CMK (cell line): Measurements from ENCODE around the gene RGL3.
"Not testable (repeated sequence)": the region's sequence is repeated elsewhere in the genome, so short reads cannot be mapped to it uniquely, and the experiment has no call there.

Experiments used
- DNase-seq: peaks from one replicate; pipeline ENCODE4 v3.0.0-alpha.2; 2010; ENCODE audit warnings: low read depth

The RGL3 gene

DNA sequence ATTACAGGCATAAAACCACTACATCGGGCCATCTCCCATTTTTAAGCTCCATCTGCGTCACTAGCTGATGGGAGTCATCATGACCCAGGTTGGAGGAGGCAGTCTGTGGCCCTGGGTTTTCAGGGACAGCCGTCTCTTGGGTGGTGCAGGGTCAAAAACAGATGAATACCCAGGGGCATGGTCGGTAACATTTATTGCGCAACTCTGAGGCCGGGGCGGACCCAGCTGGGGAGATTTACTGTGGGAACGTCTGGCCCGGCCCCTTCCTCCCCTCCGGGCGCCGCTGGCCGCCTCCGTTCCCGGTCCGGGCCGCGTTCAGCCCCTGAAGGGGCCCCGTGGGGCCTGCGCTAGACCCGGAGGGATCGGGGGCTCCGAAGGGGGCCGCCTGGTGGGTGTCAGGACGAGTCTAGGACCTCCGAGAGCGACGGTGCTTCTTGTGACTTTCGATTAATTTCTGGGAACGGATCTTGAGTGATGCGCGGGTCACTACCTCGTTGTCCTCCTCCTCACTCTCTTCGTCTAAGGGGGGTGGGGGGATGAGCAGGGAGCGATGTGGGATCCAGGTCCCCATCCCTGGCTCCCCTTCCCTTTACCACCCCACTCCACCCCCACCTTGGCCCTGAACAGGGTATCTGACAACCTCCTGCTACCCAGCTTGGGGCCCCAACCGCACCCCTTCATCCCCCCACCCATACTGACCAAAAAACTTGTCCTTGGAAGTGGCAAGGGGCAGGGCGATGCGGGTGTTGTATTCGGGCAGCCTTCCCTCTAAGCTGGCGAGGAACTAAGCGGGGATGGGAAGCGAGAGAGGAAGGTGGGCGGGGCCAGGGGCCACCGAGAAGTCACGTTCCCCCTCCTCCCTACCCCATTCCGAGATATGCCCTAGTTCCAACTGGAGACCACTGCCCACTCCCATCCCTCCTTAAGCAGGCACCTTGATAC lies 1.6 kb upstream of the RGL3 start:
- DNase-seq: no peak

DNA sequence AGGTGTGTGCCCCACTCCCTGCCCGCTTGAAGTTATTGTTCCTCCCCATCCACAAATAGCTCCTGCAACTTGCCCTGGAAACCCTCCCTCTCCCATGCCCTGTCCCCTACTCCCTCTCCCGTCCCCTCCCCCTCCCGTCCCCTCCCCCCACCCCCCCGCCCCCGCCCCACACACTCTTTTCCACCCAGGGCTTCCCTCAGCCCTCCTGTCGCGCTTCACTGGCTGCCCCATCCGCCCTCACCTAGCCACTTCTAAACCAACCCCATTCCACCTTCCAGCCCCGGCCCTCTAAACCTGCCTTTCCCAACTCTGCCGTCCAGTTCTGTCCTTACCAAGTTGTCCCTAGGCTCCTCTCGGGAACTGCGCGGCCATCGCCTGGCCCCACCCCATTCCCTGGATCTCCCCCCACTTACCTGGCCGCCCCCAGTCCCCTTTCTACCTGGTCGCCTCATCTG lies 993 bp downstream of the RGL3 start:
- no peak for DNase-seq

DNA sequence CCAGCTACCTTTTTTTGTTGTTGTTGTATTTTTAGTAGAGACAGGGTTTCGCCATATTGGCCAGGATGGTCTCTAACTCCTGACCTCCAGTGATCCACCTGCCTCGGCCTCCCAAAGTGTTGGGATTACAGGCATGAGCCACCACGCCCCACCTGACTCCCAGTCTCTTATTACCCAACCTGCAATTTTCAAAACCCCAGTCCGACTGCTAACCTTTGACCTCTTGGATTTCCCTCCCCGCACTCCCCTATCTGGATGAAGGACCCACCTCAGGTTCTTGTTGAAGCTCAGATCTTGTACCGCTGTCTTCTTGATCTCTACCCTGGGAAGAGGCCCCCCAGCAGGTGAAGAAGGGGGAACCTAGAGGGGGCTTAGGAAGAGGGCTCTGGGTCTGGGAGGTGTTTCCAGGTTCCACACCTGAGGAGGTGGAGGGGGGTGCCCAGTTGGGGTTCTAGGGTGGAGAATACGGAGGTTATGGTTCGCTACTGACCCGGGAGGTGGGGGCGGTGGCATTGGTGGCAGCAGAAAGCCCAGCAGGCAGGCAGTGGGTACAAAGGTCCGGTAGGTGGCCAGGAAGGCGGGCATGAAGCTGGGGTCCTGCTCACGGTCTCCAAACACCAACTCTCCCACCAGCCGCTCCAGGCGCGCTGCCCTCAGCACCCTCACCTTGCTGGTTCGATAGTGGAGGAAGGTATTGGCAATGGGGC lies 2.6 kb downstream of the RGL3 start:
- DNase-seq: no peak

DNA sequence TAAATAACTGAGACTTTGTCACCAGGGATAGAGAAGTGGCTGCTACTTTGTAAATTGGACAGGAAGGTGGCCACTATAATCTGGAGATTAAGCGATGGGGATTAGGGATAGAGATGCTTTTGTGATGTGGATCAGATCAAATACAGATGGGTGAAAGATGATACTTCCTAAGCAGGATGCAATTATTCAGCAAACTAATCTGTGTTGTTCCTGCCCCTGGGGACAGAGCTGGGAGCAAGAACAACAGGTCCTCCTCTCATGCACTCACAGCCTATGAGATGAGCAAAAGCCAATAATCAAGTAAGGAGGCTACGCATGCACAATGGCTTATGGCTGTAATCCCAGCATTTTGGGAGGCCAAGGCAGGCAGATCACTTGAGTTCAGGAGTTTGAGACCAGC lies 4.6 kb downstream of the RGL3 start:
- no peak for DNase-seq

DNA sequence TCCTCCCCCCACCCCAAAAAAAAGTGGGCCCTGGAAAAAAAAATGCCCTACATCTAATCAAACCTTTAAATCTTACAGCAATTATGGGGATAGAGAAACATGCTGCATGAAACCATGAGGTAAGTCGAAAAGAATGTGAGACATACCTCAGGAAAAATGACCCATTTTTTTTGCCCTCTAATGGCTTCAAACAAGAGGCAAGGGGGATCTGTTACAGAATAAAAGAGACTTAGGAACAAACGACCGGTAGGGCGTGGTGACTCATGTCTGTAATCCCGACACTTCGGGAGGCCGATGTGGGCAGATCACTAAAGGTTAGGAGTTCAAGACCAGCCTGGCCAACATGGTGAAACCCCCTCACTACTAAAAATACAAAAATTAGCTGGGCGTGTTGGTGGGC lies 8.4 kb downstream of the RGL3 start:
- no peak for DNase-seq

DNA sequence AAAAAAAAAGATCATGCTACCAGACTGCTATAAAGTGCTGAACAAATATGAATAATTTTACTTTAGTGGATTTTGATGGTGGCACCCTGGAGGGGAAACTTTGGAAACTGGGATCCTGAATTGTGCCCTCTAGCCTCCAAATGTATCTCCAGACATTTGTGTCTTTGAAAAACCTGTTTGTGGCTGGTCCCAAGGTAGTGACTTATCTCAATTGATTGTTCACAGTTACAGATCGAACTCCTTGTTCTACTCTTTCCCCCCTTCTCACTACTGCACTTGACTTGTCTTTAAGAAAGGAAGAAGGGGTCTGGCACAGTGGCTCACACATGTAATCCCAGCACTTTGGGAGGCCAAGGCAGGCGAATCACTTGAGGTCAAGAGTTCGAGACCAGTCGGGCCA lies 10.5 kb downstream of the RGL3 start:
- DNase-seq: no peak

DNA sequence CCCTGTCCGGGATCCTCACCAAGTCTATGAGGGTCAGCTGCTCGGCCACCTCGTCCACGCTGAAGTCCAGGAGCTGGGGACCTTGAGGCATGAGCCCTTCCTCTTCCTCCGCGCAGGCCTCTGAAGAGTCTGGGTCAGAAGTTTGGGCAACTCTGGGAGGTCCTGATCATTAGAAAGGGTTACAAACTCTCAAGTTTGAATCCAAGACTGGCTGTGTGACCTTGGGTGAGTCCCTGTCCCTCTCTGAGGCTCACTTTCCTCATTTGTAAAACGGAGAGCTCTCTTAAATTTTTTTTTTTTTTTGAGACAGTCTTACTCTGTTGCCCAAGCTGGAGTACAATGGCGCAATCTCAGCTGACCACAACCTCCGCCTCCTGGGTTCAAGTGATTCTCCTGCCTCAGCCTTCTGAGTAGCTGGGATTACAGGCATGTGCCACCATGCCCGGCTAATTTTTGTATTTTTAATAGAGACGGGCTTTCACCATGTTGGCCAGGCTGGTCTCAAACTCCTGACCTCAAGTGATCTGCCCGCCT lies 12.3 kb downstream of the RGL3 start:
- DNase-seq: not testable (repeated sequence)

DNA sequence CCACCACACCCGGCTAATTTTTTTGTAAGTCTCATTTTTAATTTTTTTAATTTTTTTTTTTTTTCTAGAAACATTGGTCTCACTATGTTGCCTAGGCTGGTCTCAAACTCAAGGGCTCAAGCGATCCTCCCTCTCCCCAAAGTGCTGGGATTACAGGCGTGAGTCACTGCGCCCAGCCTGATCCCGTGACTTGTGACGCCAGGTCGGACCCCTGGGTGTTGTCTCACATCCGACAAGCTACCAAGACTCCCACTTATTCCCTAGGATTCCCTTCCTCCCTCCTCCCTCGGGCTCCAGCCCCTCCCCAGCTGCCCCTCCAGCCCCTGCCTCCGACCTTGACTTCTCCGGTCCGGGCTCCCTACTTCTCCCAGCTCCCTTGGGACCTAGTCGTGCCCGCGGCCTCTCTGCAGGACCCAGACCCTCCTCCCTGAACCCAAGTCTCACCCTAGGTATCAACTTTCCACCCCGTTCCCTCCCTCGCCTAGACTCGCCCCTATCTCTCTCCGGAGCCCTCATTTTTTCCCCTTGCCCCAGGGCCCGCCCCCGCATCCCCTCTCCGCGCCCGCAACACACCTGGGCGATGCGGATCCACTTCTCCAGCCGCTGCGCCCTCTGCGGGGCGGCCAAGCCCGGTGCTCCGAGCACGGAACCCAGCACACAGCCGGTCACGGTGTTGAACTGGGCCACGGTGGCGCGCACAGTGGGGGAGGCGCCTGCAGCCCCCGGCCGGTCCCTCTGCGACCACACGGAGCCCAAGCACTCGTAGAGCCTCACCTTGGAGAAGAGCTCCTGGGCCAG lies 13.1 kb downstream of the RGL3 start:
- no peak for DNase-seq

DNA sequence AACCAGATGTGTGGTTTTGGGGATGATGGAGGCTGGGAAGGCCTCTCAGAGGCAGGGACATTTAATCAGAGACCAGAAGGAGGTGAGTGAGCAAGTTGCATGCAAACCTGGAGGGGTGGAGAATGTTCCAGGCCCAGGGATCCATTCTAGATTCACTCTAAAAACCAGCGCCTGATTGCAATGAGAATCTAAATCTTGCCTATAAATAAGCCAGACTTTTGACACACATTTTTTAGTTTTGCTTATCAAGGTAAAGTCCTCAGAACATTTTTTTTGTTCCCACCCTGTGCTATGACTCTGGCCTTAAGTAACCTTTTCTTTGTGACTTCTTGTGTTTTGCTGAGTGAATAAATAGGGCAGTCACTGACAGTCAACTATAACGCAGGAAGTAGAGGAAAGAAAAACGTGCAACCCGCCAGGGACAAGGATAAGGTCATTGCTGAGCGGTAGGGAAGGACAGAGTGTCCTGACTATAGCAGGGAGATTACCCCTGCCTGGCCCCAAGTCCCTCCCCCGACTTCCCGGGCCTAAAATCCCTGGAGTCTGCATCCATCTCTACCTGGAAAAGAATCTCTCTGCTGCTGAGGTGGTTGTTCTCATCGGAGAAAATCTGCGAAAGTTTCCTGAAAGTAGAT lies 14.4 kb downstream of the RGL3 start:
- DNase-seq: no peak

DNA sequence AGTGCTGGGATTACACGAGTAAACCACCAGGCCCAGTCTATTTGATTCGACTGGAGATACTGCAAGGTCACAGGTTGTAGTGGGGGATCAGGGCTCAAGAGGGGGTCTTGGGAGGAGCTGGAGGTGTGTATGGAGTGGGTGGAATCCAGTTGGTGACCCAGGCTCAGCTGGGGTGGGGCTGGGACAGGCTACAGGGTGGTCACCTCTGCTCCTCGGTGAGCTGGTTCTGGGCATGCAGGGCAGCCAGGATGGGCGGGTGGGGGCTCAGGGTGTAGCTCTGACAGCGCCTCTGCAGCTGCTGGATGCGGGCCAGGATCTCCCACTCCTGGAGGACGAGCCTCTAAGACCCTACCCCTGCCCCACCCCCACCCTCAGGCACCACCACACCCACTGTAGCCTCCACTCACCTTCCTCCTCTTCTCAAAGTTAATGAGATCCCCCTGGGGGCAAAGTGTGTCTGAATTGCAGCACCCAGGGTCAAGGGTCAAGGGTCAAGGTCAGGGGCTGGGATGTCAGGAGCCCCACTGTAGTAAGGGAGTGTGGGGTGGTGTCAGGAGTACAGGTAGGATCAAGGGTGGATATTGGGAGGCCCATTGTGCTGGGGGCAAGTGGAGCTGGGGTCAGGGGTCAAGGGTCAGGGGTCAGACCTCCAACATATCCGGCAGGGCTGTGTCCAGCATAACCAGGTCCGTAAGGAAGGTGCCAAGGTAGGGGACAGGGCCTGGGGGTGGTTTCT lies 17.1 kb downstream of the RGL3 start:
- DNase-seq: no peak

DNA sequence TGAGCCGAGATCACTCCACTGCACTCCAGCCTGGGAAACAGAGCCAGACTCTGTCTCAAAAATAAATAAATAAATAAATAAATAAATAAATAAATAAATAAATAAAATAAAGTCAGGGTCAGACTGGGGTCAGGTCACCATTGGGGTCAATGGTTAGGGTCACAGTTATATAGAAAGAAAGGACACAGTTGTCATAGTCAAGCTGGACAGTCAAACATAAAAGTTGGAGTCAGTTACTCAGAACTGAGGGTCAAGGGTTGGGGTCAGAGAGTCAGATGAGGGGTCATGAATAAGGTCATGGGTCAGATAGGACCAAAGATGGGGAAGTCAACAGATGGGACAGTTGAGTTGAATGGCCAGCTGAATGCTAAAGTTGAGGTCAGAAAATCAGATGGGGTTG lies 18.3 kb downstream of the RGL3 start:
- DNase-seq: no peak

DNA sequence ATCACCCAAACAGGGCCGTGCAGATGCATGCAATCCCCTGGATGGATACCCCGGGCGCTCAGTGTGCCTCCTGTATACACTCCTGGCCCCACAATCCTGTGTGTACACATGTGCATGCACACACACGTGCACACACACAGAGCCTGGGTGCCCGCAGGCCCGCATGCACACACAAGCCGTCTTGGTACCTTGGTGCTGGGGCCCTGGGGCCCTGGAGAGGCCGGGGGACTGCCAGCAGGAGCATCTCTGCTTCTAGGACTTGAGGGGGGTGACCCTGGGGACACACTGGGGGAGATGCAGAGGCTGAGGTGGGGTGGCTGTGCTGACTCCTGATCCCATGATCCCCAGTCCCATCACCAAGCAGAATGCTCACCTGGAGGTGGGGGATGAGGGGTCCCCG lies 19.4 kb downstream of the RGL3 start:
- no peak for DNase-seq

DNA sequence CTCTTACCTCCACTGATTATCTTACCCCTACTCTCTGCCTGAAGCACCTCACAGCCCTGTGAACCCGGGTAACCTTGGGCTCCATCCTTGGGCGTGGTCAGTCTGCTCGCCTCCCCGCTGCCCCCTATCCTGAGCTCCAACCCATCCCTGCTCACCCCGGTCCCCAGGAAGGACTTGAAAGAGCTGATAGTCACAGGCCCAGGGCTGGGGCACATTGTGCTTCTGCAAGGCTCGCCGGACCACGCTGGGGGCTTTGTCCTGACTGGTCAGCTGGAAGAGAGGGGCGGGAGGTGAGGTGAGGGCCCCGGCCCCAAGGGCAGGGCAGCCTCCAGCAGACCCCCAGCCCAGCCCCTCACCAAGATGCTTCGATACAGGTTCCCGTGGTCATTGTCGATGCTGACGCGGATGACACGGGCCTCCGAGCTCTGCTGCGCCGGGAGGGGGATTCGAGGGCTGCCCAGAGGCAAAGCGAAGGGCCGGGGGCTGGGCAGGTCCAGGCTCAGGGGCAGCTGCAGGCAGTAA lies 22.0 kb downstream of the RGL3 start:
- no peak for DNase-seq

DNA sequence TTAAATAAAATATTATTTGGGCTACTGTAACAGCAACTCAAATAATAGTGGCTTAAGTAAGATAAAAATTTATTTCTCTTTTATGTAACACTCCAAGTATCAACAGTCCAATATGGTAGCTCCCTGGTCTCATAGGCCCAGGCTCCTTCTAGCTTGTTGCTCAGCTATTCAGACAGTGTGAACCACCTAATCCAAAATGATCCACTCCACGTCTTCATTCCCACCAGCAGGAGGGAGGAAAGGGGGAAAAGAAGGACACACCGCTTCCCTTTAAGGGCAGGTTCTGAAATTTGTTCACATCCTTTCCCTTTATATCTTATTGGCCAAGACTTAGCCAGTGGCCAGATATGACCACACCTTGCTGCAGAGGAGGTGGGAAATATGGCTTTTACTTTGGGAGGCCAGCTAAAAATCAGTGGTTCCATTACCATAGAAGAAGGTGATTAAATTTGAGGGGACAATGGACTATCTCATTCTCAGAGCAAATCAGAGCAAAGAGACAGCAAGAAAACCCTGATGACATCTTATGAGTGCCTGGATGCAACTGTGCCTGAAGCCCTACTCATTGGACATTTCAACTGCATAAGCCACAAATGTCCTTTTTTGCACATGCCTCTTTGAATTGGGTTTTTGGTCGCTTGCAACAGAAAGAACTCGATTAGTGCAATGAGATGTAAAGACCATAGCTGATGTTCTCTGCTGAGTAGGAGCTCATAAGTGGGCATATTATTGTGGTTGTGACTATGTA lies 28.0 kb downstream of the RGL3 start:
- no peak for DNase-seq

DNA sequence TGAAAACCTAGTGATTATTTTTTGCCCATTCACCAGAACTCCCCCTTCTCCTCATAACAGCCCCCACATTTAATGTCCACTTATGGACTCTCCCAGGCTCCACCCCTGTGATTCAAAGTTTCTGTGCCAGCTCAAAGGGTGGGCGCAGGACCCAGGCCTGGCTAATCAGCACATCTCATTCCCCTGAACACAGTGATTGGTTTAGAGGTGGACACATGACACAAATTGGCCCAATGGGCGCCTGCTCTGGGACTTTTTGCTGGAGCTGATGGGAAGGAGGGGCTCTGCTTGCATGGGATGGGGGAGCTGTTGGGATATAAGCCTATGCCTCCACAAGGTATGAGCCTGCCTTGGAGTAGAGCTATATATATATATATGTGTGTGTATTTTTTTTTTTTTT lies 28.8 kb downstream of the RGL3 start:
- DNase-seq: no peak

DNA sequence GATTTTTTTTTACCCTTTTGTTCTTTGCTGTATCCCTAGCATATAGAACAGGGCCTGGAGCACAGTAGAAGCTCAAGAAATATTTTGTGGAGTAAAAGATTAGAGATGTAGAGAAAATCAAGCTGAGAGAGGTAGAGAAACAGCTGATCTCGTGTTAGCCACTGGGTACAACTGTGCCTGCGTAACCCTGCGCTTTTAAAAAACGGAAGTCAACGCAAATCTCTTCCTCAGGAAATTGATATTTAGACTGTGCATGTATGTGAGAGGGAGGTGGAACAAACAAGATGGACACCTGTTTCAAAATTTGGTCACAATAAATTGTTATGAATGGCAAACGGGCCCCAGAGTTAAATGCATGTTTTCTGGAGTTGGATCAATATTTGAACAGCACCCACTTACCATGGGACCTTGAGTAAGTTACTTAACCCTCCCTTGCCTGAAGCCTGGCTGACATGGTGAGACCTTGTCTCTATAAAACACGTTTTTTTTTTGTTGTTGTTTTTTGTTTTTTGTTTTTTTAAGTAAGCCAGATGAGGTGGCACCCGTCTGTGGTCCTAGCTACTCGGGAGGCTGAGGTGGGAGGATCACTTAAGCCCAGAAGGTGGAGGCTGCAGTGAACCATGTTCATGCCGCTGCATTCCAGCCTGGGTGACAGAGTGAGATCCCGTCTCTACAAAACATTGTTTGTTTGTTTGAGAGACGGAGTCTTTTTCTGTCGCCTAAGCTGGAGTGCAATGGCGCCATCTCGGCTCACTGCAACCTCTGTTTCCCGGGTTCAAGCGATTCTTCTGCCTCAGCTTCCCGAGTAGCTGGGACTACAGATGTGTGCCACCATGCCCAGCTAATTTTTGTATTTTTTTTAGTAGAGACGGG lies 31.7 kb downstream of the RGL3 start:
- no peak for DNase-seq

DNA sequence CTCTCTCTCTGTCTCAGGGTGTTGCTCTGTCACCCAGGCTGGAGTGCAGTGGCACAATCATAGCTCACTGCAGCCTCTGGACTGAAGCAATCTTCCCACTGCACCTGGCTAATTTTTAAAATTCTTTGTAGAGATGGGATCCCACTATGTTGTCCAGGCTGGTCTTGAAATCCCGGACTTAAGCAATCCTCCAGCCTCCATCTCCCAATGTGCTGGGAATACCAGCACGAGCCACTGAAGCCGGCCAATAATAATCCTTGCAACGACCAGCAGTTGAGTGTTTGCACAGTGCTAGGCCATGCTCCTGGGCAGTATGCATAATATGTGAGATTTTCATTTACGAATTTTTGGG lies 34.4 kb downstream of the RGL3 start:
- DNase-seq: no peak

DNA sequence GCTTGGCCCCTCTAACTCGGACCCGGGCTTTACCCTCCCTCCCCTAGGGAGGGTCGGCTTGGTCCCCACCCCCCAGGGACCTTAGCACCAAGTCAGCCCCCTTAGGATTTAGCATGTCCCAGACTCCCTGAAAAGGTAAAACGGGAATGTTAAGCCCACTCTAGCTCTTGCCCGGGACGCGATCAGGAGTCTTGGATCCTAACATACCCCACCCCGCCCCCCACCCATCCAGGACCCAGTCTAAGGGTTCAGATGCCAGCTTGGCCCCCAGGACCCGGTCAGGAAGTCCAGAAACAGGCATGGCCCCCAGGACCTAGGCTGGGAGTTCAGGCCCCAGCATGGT lies 35.4 kb downstream of the RGL3 start:
- DNase-seq: no peak
